HL-60 (cell line): ENCODE results near the gene NR2C1.

Experiments
- DNase-seq, 2 experiments: peaks; one replicate each; pipeline ENCODE4 v3.0.0-alpha.2; 2010 to 2020; ENCODE audit warnings: low read depth in 1 of 2, low spot score in 1 of 2
- H3K27ac ChIP-seq: fragments of 250-450 bp; sonication (Bioruptor Pico); replicated peaks from 2 replicates; pipeline ENCODE4 v1.5.1; 2020; ENCODE audit warnings: mild to moderate bottlenecking, moderate library complexity
- H3K27me3 ChIP-seq: fragments of 250-450 bp; sonication (Bioruptor Pico); 2 replicates; pipeline ENCODE4 v1.5.1; 2021; ENCODE audit warnings: mild to moderate bottlenecking, moderate library complexity; ENCODE audit not compliant: insufficient read depth, poor library complexity, severe bottlenecking
- H3K4me3 ChIP-seq: replicated peaks from 2 replicates; pipeline ENCODE4 v1.5.1; 2011; ENCODE audit warnings: mild to moderate bottlenecking, control low read depth, low read length; ENCODE audit not compliant: insufficient read depth
- CTCF ChIP-seq: IDR thresholded peaks from one replicate; pipeline ENCODE4 v1.5.1; 2011; ENCODE audit warnings: low read length, control low read depth, inconsistent platforms; ENCODE audit not compliant: insufficient read depth
- GABPA ChIP-seq: IDR thresholded peaks from 2 replicates; pipeline ENCODE4 v1.6.1; 2012; ENCODE audit warnings: low read depth
- POLR2AphosphoS5 ChIP-seq: IDR thresholded peaks from 2 replicates; pipeline ENCODE4 v1.6.1; 2012; ENCODE audit warnings: low read depth
- SPI1 ChIP-seq: IDR thresholded peaks from 2 replicates; pipeline ENCODE4 v1.6.1; 2012; ENCODE audit warnings: low read depth, mild to moderate bottlenecking, borderline replicate concordance
- TF ChIP-seq, protein P1 (sequence below): IDR thresholded peaks from 2 replicates; pipeline ENCODE4 v1.6.1; 2012; ENCODE audit warnings: low read depth; ENCODE audit not compliant: insufficient replicate concordance

Gene NR2C1

GRCh38 chr12:95003213-95003920 lies 70.1 kb downstream of the NR2C1 start, which contains the start of gene NDUFA12:
Gene NDUFA12, minus strand, starts transcription at chr12:95003697. Its CDS starts 17 bp downstream, at chr12:95003680.
- H3K4me3 ChIP-seq, result peak within 1 kb of the TSS; percentile 97
- no peaks in the 10 kb centered on the region for H3K27me3 ChIP-seq
- DNase-seq, result peak; percentile 93 to 97
- TF ChIP-seq POLR2AphosphoS5 (peak; percentile 94), GABPA (peak; percentile 84), CTCF (no peak)
- TF ChIP-seq, protein P1, sequence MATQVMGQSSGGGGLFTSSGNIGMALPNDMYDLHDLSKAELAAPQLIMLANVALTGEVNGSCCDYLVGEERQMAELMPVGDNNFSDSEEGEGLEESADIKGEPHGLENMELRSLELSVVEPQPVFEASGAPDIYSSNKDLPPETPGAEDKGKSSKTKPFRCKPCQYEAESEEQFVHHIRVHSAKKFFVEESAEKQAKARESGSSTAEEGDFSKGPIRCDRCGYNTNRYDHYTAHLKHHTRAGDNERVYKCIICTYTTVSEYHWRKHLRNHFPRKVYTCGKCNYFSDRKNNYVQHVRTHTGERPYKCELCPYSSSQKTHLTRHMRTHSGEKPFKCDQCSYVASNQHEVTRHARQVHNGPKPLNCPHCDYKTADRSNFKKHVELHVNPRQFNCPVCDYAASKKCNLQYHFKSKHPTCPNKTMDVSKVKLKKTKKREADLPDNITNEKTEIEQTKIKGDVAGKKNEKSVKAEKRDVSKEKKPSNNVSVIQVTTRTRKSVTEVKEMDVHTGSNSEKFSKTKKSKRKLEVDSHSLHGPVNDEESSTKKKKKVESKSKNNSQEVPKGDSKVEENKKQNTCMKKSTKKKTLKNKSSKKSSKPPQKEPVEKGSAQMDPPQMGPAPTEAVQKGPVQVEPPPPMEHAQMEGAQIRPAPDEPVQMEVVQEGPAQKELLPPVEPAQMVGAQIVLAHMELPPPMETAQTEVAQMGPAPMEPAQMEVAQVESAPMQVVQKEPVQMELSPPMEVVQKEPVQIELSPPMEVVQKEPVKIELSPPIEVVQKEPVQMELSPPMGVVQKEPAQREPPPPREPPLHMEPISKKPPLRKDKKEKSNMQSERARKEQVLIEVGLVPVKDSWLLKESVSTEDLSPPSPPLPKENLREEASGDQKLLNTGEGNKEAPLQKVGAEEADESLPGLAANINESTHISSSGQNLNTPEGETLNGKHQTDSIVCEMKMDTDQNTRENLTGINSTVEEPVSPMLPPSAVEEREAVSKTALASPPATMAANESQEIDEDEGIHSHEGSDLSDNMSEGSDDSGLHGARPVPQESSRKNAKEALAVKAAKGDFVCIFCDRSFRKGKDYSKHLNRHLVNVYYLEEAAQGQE, result peak; percentile 65
- H3K27ac ChIP-seq, result peak within 1 kb of the TSS; percentile 89

DNA sequence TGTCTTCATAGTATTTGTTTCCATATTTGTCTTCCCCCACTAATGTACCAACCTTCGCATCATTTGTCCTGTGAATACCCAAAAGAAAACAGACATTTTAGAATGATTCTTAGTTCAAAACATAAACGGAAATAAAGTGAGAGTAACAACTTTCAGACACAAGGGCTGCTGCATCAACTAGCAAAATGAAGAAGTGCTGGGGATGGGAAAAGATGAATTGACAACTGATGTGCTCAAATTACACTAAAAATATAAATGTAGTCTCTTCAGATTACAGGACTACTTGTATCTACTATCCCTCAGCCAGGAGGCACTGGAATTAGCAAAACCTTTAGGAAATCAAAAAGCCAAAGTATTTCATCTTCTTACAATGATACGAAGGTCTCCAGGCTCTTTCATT lies 70.7 kb downstream of the NR2C1 start:
- H3K27me3 ChIP-seq, result no peaks in the 10 kb centered on the region
- no peak for DNase-seq
- H3K27ac ChIP-seq, result peak overlapping the region; percentile 89
- TF ChIP-seq CTCF, result no peak
- no peak for TF ChIP-seq POLR2AphosphoS5
- no peak for TF ChIP-seq GABPA
- TF ChIP-seq, protein P1, result no peak
- TF ChIP-seq SPI1, result peak; percentile 60; the same call in 1 of the 2 replicates
- H3K4me3 ChIP-seq, result peak overlapping the region; percentile 97

DNA sequence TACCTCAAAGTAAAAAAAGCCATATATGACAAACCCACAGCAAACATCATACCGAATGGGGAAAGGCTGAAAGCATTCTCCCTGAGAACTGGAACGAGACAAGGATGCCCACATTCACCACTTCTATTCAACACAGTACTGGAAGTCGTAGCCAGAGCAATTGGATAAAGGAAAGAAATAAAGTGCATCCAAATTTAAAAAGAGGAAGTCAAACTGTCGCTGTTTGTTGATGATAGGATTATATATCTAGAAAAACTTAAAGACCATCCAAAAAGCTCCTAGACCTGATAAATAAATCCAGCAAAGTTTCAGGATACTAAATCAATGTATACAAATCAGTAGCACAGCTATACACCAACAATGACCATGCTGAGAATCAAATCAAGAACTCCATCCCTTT lies 75.1 kb downstream of the NR2C1 start:
- DNase-seq, result no peak
- H3K27ac ChIP-seq, result no peak overlapping the region
- H3K27me3 ChIP-seq, result no peaks in the 10 kb centered on the region
- no peak overlapping the region for H3K4me3 ChIP-seq
- TF ChIP-seq CTCF (no peak), SPI1 (peak; percentile 86), POLR2AphosphoS5 (no peak)
- TF ChIP-seq, protein P1, result no peak
